HG03103 (cell line): ENCODE measurements around the gene KRT39.
A peak's percentile ranks its signal among the peaks of the same experiment; 100 is the strongest.
"Not testable (repeated sequence)": the region's sequence is repeated elsewhere in the genome, so short reads cannot be mapped to it uniquely, and the experiment has no call there.

Experiments used
- ATAC-seq: cut with Tn5 transposase; IDR thresholded peaks from one replicate; pipeline ENCODE4 v1.9.1; 2021; ENCODE audit warnings: low read depth; ENCODE audit not compliant: unreplicated experiment

Gene KRT39

GRCh38 chr17:40944531-40944930, 22.2 kb downstream of the KRT39 start:
- no peak for ATAC-seq

GRCh38 chr17:40942553-40942952, 24.2 kb downstream of the KRT39 start:
- ATAC-seq: no peak

- no peak for ATAC-seq
These were observed 26.5 kb downstream of the KRT39 start for GRCh38 chr17:40940266-40940665.

DNA sequence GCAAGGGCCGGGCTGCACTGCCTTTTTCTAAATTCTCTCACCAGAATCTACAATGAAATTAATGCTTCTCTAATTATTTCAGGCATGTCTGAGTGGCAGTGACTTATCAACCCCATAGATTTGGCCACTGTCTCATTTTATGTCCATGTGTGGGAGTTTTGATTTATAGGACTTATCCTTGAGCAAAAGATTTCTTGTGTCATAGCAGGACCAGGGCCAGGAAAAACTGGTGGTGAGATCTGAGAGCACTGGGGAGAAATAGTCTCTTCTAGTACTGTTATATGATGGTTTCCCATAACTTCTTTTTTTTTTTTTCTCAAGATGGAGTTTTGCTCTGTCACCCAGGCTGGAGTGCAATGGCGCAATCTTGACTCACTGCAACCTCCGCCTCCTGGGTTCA, 27.8 kb downstream of the KRT39 start:
- ATAC-seq: no peak

- ATAC-seq: no peak
These were observed 29.3 kb downstream of the KRT39 start, which contains the start of gene KRT23 for GRCh38 chr17:40937384-40937819. Gene KRT23 (minus strand): TSS chr17:40937646. CDS start chr17:40936603, 1,043 bp downstream.

GRCh38 chr17:40936976-40937375, 29.8 kb downstream of the KRT39 start:
- no peak for ATAC-seq

DNA sequence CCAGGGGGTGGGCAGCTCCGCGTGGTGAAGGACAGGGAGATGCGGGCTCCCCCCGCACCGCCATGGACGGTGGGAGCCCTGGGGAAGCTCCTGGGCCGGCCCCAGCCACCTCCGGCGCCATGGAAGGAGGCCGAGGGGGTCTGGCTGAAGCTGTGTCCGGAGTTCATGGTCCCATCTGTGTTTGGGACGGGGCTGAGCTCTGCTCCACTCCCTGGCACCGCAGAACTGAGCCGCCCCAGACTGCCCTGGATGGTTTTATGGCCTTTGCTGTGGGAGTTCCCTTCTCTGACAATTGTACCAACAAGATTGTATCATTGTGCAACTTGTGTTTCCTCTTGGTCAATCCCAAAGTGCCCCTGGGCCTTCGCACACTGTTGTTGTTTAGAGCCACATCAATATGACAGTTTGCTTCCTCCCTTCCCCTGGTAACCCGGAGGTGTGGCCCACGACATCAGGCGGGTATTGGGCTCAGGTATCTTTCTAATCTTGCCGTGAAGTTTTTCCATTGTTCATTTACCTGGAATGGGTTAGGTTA, 30.2 kb downstream of the KRT39 start:
- ATAC-seq: no peak

DNA sequence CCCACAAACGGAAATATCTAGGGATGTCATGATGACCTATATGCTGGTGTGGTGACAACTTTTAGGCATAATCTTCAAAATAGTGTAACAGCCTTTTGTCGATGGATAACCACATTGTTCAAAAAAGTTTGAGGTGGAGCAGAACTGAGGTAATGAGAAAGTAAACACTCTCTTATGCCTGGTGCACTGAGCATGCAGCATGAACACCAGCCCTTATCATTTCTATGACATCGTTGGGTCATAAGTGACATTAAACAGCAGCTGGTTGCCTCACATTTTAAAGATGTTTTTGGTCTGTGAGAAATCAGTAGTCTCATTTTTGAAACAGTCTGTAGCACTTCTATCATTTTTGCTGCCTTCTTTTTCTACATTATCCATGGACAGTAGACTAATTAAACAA, 31.1 kb downstream of the KRT39 start:
- ATAC-seq: no peak

GRCh38 chr17:40932608-40933007, 34.1 kb downstream of the KRT39 start:
- ATAC-seq: no peak

DNA sequence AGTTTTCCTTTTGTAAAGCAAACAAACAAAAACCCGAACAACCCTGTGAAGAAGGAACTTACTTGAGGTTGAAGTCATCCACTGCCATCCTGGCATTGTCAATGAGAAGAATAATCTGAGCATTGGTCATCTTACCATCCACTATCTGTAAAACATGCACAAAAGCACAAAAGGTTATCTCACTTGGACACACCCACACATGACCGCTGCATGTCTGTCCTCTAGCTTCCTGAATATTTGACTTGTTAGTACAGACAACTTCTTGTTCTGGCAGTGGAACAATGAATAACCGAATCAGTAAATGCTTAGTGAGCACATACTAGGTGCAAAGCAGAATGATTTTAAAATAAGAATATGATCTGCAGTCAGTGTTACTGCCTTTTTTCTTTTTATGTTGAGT, 35.4 kb downstream of the KRT39 start:
- no peak for ATAC-seq

- no peak for ATAC-seq
These were observed 40.4 kb downstream of the KRT39 start for GRCh38 chr17:40926341-40926740.

- no peak for ATAC-seq
These were observed 44.5 kb downstream of the KRT39 start for GRCh38 chr17:40922239-40922638.

GRCh38 chr17:40921026-40921425, 45.7 kb downstream of the KRT39 start:
- ATAC-seq: no peak

GRCh38 chr17:40917116-40917515, 49.6 kb downstream of the KRT39 start:
- not testable (repeated sequence) for ATAC-seq

GRCh38 chr17:40916366-40916765, 50.4 kb downstream of the KRT39 start:
- no peak for ATAC-seq

DNA sequence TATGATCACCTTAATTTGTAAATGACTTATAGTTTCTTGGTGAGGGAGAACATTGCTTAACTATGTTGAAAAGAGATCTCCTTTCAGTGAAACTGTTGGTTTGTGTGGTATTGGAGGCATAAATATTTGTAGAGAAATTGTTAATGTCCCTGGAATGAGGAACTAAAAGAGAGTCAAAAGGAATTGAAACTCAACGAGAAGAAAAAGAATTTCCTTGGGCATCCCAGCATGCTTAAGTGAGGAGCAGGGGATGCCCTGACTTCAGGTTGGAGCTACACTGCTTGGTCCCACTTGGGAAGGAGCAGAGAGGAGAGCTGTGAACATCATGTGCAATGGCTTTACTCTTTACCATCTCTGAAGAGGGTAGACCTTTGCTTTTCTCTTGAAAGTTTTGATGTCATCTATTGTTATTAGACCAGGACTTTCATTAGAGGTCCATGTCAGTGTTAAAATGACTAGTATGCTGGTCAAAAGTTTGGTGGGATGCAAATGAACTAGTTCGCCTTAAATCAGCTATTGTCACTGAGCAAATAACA, 51.0 kb downstream of the KRT39 start:
- peak; percentile 51 for ATAC-seq

DNA sequence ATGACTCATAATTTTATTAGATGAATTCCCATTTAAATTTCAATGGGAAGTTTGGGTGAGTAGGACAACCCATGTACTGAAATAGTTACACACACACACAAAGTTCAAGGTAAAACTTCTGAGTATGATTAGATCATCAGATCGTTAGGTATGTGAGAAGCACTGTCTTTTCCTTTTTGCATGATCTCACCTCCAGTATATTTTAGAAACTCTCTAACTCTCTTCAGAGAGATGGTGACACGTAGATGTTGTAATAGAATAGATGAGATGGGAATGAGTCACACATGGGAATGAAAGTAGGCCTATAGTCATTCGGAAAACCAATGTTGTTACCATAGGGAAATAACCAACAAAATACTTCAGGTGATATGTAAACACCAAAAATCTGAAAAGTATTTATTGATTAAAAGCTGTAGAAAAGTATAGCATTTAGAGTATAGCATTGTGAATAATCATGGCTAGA, 51.5 kb downstream of the KRT39 start:
- no peak for ATAC-seq

GRCh38 chr17:40914075-40914855, 52.5 kb downstream of the KRT39 start:
- ATAC-seq: no peak

DNA sequence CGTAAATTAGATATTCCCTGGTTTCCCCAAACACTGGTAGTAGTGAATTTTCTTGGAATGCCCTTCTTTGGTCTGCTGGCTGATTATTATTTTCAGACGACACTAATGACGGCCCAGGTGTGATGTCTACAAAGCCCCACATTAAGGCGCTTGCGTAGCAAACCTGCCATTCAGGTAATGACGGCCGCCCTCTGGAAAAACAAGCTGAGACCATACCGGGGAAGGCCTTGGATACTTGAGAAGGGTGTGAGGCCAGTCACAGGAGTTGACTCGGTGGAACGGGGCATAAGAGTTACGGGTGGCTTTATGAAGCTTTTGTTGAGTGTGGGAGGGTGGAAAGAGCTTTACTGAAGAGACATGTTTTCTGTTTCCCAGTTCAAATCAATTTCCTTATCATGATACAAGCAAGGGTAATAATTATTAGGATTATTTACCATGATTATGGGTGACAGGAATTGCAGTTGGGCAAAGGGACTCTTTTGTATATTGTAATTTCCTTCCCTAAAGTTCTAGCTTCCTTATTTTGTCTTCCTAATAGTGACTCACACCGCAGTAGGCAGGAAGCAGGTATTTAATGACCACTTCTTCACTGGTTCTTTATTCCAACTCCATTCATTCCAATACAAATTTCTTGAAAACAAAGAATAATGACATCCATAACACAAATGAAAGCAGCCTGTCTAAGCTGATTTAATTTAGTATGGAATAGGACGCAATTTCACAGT, 54.1 kb downstream of the KRT39 start:
- ATAC-seq: no peak

GRCh38 chr17:40910441-40910841, 56.3 kb downstream of the KRT39 start:
- no peak for ATAC-seq

GRCh38 chr17:40909755-40910154, 57.0 kb downstream of the KRT39 start:
- ATAC-seq: no peak
